ENCODE data around the gene CHPF2.

Gene CHPF2

DNA sequence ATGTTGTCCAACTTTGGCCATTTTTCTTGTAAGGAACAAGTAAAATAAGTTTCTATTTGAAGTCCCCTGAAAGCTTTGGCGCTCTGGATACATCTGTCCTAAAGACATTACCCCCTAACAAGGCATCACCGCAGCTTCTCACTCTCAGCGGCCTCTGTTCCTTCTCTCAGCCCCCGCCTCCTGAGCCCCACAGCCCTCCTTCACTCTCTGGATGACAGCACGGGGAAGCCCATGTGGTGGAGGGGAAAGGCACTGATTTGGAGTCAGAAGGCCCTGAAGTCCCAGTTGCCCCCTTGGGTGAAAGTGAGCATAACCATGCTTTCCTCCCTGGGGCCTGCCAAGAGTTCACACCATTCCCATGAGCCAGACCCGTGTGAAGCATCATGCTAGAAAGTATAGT lies 26.6 kb upstream of the CHPF2 start:
- DNase-seq = no peak

- DNase-seq = no peak
Observed at GRCh38 chr7:151206914-151207313, 25.4 kb upstream of the CHPF2 start.

DNA sequence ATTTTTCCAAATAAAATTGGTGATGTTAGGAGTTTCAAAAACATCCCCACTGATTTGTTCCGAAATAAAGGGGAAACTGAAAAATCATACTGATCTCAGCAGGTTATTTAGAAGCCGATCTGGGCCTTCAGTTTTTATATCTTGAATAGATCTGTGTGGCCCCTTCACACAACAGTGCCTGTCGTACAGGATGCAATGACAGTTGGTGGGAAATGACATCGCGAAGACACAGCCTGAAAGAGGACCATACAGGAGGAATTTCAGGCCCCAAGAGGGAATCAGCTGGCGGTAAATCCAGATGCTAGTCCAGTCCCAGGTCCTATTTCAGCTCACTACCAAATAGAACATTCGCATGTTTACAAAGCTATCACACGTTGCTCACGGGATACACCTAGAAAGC lies 25.0 kb upstream of the CHPF2 start:
- no peak for DNase-seq

DNA sequence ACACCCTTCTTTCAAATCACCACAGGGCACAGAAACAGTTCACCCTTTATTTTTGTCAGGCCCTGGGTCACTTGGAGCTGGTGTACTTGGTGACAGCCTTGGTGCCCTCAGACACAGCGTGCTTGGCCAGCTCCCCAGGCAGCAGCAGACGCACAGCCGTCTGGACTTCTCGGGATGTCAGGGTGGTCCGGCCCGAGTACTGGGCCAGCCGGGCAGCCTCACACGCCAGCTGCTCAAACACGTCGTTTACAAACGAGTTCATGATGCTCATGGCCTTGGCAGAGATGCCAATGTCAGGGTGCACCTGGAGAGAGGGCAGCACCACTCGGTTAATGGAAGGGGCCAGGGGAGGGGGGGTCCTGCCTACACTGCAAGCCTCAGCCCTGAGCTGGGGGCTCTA lies 24.5 kb upstream of the CHPF2 start:
- DNase-seq = no peak

GRCh38 chr7:151208253-151208862 lies 23.9 kb upstream of the CHPF2 start:
- DNase-seq = no peak

GRCh38 chr7:151209588-151209987 lies 22.7 kb upstream of the CHPF2 start:
- DNase-seq = no peak

GRCh38 chr7:151210087-151210854 lies 22.0 kb upstream of the CHPF2 start, which contains the start of gene H2BK1:
Gene H2BK1 (minus strand): TSS chr7:151210488. CDS start chr7:151210318, 170 bp downstream.
- no peak for DNase-seq

DNA sequence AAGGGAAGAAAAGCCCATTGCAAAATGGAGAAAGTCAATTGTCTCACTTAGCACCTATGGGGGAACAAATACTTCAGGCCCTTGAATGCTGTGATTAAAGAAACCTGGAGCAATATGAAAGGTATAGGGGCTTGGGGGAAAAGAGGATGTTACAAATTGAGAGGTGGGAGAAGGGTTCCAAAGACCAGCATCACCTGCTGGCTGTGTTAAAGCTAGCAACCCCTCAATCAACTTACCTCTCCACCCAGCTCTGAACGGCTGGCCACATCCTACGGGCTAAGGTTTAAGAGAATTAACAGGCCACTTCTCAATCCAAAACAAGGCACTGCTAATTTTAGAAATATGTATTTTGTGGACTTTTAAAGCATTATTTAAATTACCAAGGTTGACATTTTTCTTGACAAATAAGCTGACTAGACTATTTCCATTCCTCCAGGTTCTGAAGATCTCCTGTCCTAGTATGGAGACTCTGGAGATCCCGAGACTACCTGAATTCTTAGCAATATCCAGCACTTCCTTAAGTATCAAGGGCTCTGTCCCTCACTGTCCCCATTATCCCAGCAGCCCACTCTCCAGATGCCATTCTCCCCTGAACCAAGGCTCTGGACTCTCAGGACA lies 21.0 kb upstream of the CHPF2 start:
- DNase-seq = no peak

DNA sequence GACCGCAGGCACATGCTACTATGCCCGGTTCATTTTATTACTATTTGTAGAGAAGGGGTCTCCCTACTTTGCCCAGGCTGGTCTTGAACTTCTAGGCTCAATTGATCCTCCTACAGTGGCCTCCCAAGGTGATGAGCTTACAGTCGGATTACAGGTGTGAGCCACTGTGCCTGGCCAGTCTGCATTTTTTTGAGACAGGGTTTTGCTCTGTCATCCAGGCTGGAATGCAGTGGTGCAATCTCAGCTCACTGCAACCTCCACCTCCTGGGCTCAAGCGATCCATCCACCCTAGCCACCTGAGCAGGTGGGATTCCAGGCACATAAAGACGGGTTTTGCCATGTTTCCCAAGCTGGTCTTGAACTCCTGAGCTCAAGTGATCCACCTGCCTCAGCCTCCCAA lies 19.7 kb upstream of the CHPF2 start:
- DNase-seq = no peak

- no peak for DNase-seq
Observed at GRCh38 chr7:151213826-151214225, 18.5 kb upstream of the CHPF2 start.

DNA sequence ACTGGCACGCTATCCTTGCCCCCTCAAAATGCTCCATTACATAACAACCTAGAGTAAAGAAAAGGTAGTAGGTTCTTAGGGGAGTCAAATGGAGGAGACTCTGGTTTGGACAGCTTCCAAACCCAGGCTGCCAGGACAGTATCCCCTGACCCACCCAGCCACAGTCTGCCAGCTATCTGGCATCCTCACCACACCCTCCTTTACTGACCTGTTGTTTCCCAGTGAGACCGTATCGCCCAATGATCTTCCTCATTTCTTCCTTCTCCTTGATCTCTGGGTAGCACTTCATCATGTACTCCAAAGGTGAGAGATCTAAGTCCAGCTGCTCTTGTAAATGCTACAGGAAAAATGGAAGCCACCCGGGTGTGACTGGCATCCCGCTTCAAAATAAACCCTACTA lies 16.9 kb upstream of the CHPF2 start:
- no peak for DNase-seq

GRCh38 chr7:151218170-151218569 lies 14.1 kb upstream of the CHPF2 start:
- no peak for DNase-seq

- no peak for DNase-seq
Observed at GRCh38 chr7:151223728-151224127, 8.6 kb upstream of the CHPF2 start.

- no peak for DNase-seq
Observed at GRCh38 chr7:151225948-151226510, 6.3 kb upstream of the CHPF2 start.

- no peak for DNase-seq
Observed at GRCh38 chr7:151226560-151226874, 5.8 kb upstream of the CHPF2 start.

GRCh38 chr7:151226875-151227782 lies 5.2 kb upstream of the CHPF2 start, which contains the start of gene ABCF2:
Gene ABCF2 (minus strand): TSS chr7:151227205. CDS start chr7:151226458, 747 bp downstream.
- peak; percentile 99 for DNase-seq

DNA sequence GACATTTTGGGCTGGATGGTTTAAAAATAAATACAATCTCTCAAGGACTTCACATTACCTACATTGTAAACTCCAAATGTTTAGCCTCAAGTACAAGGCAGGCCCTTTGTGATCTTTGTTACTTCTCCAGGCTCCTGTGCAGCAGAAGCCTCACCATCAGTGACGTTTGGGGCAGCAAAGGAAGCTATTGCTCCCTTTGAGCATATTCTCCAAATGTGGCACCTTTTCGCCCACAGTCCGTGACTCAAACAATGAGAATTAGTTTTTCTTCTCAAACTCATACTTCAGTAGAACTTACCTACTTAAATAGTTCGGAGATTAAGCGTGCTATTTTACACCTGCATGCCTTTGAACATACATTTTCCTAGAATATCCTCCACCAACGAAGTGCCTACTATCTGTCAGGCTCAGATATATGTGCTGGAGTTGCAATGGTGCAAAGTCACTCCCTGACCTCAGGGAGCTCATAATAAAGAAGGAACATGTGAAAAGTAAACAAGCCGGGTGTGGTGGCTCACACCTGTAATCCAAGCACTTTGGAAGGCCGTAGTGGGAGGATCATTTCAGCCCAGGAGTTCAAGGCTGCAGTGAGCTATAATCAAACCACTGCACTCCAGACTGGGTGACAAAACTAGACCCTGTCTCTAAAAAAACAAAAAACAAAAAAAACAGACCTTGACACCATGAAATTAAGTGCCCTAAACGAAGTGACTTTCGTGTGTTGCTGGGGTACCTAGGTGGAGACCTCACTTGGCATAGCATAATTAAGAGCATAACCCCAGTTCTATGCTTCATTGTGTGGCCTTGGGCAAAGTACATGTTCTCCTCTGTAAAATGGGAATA lies 4.0 kb upstream of the CHPF2 start:
- no peak for DNase-seq

DNA sequence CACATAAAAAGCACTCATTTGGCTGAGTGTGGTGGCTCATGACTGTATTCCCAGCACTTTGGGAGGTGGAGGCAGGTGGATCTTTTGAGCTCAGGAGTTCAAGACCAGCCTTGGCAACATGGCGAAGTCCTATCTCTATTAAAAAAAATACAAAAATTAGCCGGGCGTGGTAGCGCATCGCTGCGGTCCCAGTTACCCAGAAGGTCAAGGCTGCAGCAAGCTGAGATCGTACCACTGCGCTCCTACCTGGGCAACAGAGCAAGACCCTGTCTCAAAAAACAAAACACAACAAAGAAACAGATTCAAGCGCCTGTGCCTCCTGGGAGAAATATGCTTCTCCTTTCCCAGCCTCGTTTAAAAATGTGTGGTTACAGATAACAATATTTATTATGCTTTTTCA lies 3.0 kb upstream of the CHPF2 start:
- no peak for DNase-seq

DNA sequence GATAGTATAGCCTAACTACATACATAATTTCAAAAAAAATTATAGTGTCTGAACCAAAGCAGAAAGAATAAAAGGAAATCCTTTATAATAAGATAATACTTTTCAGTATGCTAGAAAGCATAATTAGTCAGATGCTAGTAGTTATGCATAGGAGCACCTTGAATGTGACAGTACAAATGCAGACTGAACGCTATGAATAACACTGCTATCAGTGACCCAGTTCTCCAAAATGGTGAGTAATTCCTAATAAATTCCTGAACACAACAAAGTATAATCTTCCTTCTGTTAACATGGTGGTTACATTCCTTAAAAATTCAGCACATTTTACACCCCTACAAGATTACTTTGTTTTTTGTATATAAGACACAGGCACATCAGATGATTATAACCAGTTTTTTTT lies 1.2 kb upstream of the CHPF2 start:
- no peak for DNase-seq

- DNase-seq = peak; percentile 74 to 82
Observed at GRCh38 chr7:151232917-151233701, 826 bp downstream of the CHPF2 start.

GRCh38 chr7:151233804-151234203 lies 1.5 kb downstream of the CHPF2 start:
- DNase-seq = no peak

Measured in activated CD4-positive, alpha-beta T cell treated with anti-CD3 and anti-CD28 coated beads, Interleukin-2, amount 50 U/mL, for 48 hours (primary cell).